K562 (cell line): ENCODE data around the gene SRPX. TPM values are rescaled to one million over a fixed set of nuclear protein-coding genes. Genes with fewer than 3 reads are reported as not detected.

ENCODE experiments used
- ATAC-seq: fragments of 200-7000 bp; cut with Tn5 transposase; 3 replicates; pipeline ENCODE4 v1.9.1; 2020; ENCODE audit warnings: moderate library complexity
- BruUV-seq: library from RNA; stranded (reverse); fragments of 400-500 nt; replicated peaks from 2 replicates; lab custom pipeline; 2021; lab: Mats Ljungman, UMichigan
- CTCF ChIA-PET: fragments of 300-600 bp; formaldehyde crosslinking; extraction: SDS; loops from one replicate; lab custom pipeline; 2021; ENCODE audit warnings: low intra/inter-chr PET ratio; lab: Yijun Ruan, JAX
- POLR2A ChIA-PET: fragments of 300-600, 350-650 bp; sonication (Branson Sonifier 250); formaldehyde crosslinking; extraction: SDS; loops from one replicate; lab custom pipeline; 2021; ENCODE audit warnings: antibody characterized with exemption, inconsistent platforms; lab: Yijun Ruan, JAX
- DNase-seq, 4 experiments: peaks; one replicate each; pipeline versions ENCODE4 v3.0.0 to v3.0.0-alpha.2; 2011 to 2018; ENCODE audit warnings: low spot score in 3 of 4, mixed read lengths in 3 of 4; ENCODE audit errors: extremely low read depth in 1 of 4
- FAIRE-seq: peaks from 2 replicates; lab custom pipeline; 2011; peaks lifted over from hg19 to GRCh38; lab: Jason Lieb, UNC
- H2AFZ ChIP-seq: 2 replicates; pipeline ENCODE4 v1.6.0; 2011; ENCODE audit warnings: low read depth, low read length, control low read depth, inconsistent platforms
- H3K27ac ChIP-seq: fragments of 200-600 bp; 3 replicates; pipeline ENCODE4 v1.8.0; 2011; ENCODE audit warnings: low read depth, mild to moderate bottlenecking, control low read depth, inconsistent platforms, low read length, moderate library complexity, mixed read lengths; ENCODE audit errors: extremely low read depth
- H3K27me3 ChIP-seq, 2 experiments: fragments of 300-600 bp in 1 of 2; 2 replicates in 1 of 2; 3 replicates in 1 of 2; pipeline versions ENCODE4 v1.6.0 to v1.8.0; 2011; ENCODE audit warnings: inconsistent platforms in 2 of 2, low read length in 2 of 2, mild to moderate bottlenecking in 1 of 2, mixed read lengths in 1 of 2, moderate library complexity in 1 of 2; ENCODE audit not compliant: control insufficient read depth in 2 of 2, insufficient read depth in 2 of 2
- H3K36me3 ChIP-seq: fragments of 300-600 bp; 3 replicates; pipeline ENCODE4 v1.8.0; 2011; ENCODE audit warnings: mild to moderate bottlenecking, low read length, inconsistent platforms; ENCODE audit not compliant: control insufficient read depth, insufficient read depth
- H3K4me1 ChIP-seq, 2 experiments: fragments of 200-600 bp in 1 of 2; replicated peaks in 1 of 2; 2 replicates in 1 of 2; 3 replicates in 1 of 2; pipeline versions ENCODE4 v1.5.1 to v1.8.0; 2011; ENCODE audit warnings: inconsistent platforms in 2 of 2, low read length in 2 of 2, mild to moderate bottlenecking in 1 of 2, mixed read lengths in 1 of 2, moderate library complexity in 1 of 2; ENCODE audit not compliant: control insufficient read depth in 2 of 2, insufficient read depth in 2 of 2
- H3K4me2 ChIP-seq: 2 replicates; pipeline ENCODE4 v1.6.1; 2011; ENCODE audit warnings: low read length, control low read depth, inconsistent platforms, mixed read lengths; ENCODE audit not compliant: insufficient read depth
- H3K4me3 ChIP-seq: fragments of 200-600 bp; sonication (generic), shearing (Covaris generic); 2 replicates; pipeline ENCODE4 v1.5.1; 2016; ENCODE audit warnings: control low read depth, inconsistent platforms
- H3K79me2 ChIP-seq: fragments of 200-600 bp; 3 replicates; pipeline ENCODE4 v1.8.0; 2011; ENCODE audit warnings: low read length, inconsistent platforms; ENCODE audit not compliant: control insufficient read depth, insufficient read depth
- H3K9ac ChIP-seq, 2 experiments: 2 replicates each; pipeline versions ENCODE4 v1.6.0 to v1.6.1; 2011; ENCODE audit warnings: low read depth in 2 of 2, low read length in 2 of 2, control low read depth in 1 of 2, inconsistent platforms in 1 of 2, mild to moderate bottlenecking in 1 of 2, mixed read lengths in 1 of 2; ENCODE audit not compliant: insufficient read depth in 1 of 2
- H3K9me1 ChIP-seq: one replicate; pipeline ENCODE4 v1.6.0; 2011; ENCODE audit warnings: inconsistent platforms, mild to moderate bottlenecking, low read length, moderate library complexity; ENCODE audit not compliant: control insufficient read depth, insufficient read depth
- H3K9me3 ChIP-seq: replicated peaks from 2 replicates; pipeline ENCODE4 v1.5.1; 2011; ENCODE audit warnings: low read depth, low read length, inconsistent platforms; ENCODE audit not compliant: control insufficient read depth, insufficient read depth
- H4K20me1 ChIP-seq: replicated peaks from 2 replicates; pipeline ENCODE4 v1.6.1; 2011; ENCODE audit warnings: low read length, inconsistent platforms, mixed read lengths; ENCODE audit not compliant: control insufficient read depth, insufficient read depth
- CREB1 ChIP-seq, 2 experiments: sonication (generic) in 1 of 2; formaldehyde crosslinking in 1 of 2; IDR thresholded peaks; 2 replicates each; pipeline versions ENCODE4 v1.6.1 to v1.8.0; 2012 to 2022; ENCODE audit warnings: inconsistent platforms in 1 of 2, mild to moderate bottlenecking in 1 of 2, missing genetic modification reagents in 1 of 2, moderate library complexity in 1 of 2
- FIP1L1 ChIP-seq: fragments of 200-400 bp; formaldehyde crosslinking; IDR thresholded peaks from 2 replicates; pipeline ENCODE4 v1.6.1; 2018; ENCODE audit warnings: mild to moderate bottlenecking, low read depth, low read length; ENCODE audit not compliant: poor library complexity, severe bottlenecking
- GABPB2 ChIP-seq: fragments of 250-450 bp; sonication (Bioruptor Pico); conservative IDR thresholded peaks from 2 replicates; pipeline ENCODE4 v1.5.1; 2021; ENCODE audit warnings: mild to moderate bottlenecking
- HNRNPL ChIP-seq: fragments of 200-400 bp; formaldehyde crosslinking; IDR thresholded peaks from 2 replicates; pipeline ENCODE4 v1.6.1; 2017; ENCODE audit warnings: low read depth, mild to moderate bottlenecking, low read length
- NELFE ChIP-seq: IDR thresholded peaks from 2 replicates; pipeline ENCODE4 v1.6.1; 2011; ENCODE audit warnings: mild to moderate bottlenecking; ENCODE audit not compliant: insufficient read depth, insufficient read length
- PHTF2 ChIP-seq: fragments of 250-450 bp; sonication (Bioruptor Pico); IDR thresholded peaks from 2 replicates; pipeline ENCODE4 v1.5.0; 2021; ENCODE audit warnings: mild to moderate bottlenecking
- SIRT6 ChIP-seq: IDR thresholded peaks from one replicate; pipeline ENCODE4 v1.6.1; 2012; ENCODE audit warnings: low read depth, mild to moderate bottlenecking, control low read depth, inconsistent platforms, low read length, moderate library complexity
- SP1 ChIP-seq: sonication (generic); formaldehyde crosslinking; IDR thresholded peaks from 2 replicates; pipeline ENCODE4 v1.8.1; 2022; ENCODE audit warnings: mild to moderate bottlenecking, missing genetic modification reagents
- STAG1 ChIP-seq: sonication (generic); formaldehyde crosslinking; IDR thresholded peaks from 2 replicates; pipeline ENCODE4 v1.5.0; 2020; ENCODE audit warnings: missing genetic modification reagents, borderline replicate concordance
- STAT5B ChIP-seq: fragments of 250-450 bp; sonication (Bioruptor Pico); IDR thresholded peaks from 2 replicates; pipeline ENCODE4 v1.8.0; 2021; ENCODE audit warnings: mild to moderate bottlenecking, inconsistent platforms
- XRCC3 ChIP-seq: fragments of 450-650 bp; IDR thresholded peaks from 2 replicates; pipeline ENCODE4 v1.6.1; 2017; ENCODE audit warnings: mild to moderate bottlenecking, moderate library complexity
- ZNF124 ChIP-seq: sonication (generic); formaldehyde crosslinking; IDR thresholded peaks from 2 replicates; pipeline ENCODE4 v1.8.1; 2022; ENCODE audit warnings: missing genetic modification reagents
- ZNF174 ChIP-seq: fragments of 250-450 bp; sonication (Bioruptor Pico); IDR thresholded peaks from 2 replicates; pipeline ENCODE4 v1.4.0; 2020; ENCODE audit warnings: mild to moderate bottlenecking
- ZNF699 ChIP-seq: fragments of 250-450 bp; sonication (Bioruptor Pico); IDR thresholded peaks from 2 replicates; pipeline ENCODE4 v1.8.0; 2021; ENCODE audit warnings: mild to moderate bottlenecking, moderate library complexity; ENCODE audit not compliant: insufficient replicate concordance
- WGBS: fragments of 100-300 bp; shearing (Covaris generic); methylation state at CpG from one replicate; pipeline ENCODE4 v1.1.6; 2016; ENCODE audit warnings: low coverage, mixed read lengths; ENCODE audit not compliant: insufficient coverage; ENCODE audit errors: missing lambda C conversion rate; 5-methylcytosine and 5-hydroxymethylcytosine counted together
- in situ Hi-C: fragments of 300-500 bp; cut with MboI; formaldehyde crosslinking; loops from 4 replicates; pipeline ENCODE4 v1.15.0; 2018; ENCODE audit warnings: inconsistent platforms, mixed read lengths
- intact Hi-C: fragments of 100-400 bp; cut with micrococcal nuclease; formaldehyde crosslinking; loops from 2 replicates; pipeline ENCODE4 v1.14.2; 2022
- polyA plus RNA-seq, 8 experiments: library from polyadenylated mRNA; depleted of rRNA in 4 of 8; stranded (reverse) in 5 of 8; unstranded in 3 of 8; fragments of >200 nt; fragmentation: Nextera tagmentation in 2 of 8; fragmentation: Illumina TruSeq in 1 of 8; extraction: Ambion mirVana in 2 of 8; extraction: Trizol in 1 of 8; gene quantifications; 2 replicates each; pipeline versions ENCODE4 v1.2.1 to v1.2.3, GENCODE V29; 2011 to 2014; ENCODE audit warnings: inconsistent platforms in 1 of 8, missing spikeins in 1 of 8
- total RNA-seq, 7 experiments: library from RNA; depleted of rRNA in 6 of 7; stranded (reverse); fragments of >200 nt in 6 of 7; fragmentation: Illumina TruSeq in 2 of 7; extraction: Trizol in 2 of 7; gene quantifications; 2 replicates each; pipeline versions ENCODE4 v1.2.1 to v1.2.3, GENCODE V29; 2011 to 2021; ENCODE audit warnings: low replicate concordance in 1 of 7

The SRPX gene
- total and polyA plus RNA-seq, 9 of the 15 experiments (the other 6 are each of a cell fraction or from before 2014, with no cell fraction given): 0.11 to 0.77 (median 0.38) TPM; not detected in 2

- no peak for TF ChIP-seq FIP1L1
- TF ChIP-seq ZNF124 (CRISPR knock-in tag): no peak
- TF ChIP-seq ZNF699 (CRISPR knock-in tag): no peak
- no peak for TF ChIP-seq SP1 (CRISPR knock-in tag)
- TF ChIP-seq ZNF174 (CRISPR knock-in tag): no peak
Measured at GRCh38 chrX:38192007-38192810, 28.5 kb downstream of the SRPX start (continued).

- Histone ChIP-seq H3K4me3 (no peak overlapping the region), H3K9ac (no peak overlapping the region), H3K36me3 (no peaks in the 10 kb centered on the region), H2AFZ (no peak overlapping the region), H3K4me2 (no peak overlapping the region), H4K20me1 (no peaks in the 10 kb centered on the region), H3K4me1 (no peaks in the 10 kb centered on the region), H3K27ac (no peak overlapping the region), H3K9me3 (no peaks in the 10 kb centered on the region), H3K79me2 (no peaks in the 10 kb centered on the region), H3K9me1 (no peaks in the 10 kb centered on the region), H3K27me3 (no peaks in the 10 kb centered on the region)
- ChIA-PET CTCF (no interaction called here), POLR2A (no interaction called here)
- no peak for DNase-seq
- FAIRE-seq: no peak
- ATAC-seq: no peak
- intact Hi-C loops: no loop called here
- no peak for TF ChIP-seq GABPB2 (CRISPR knock-in tag)
- no peak for TF ChIP-seq SIRT6
- no peak for TF ChIP-seq CREB1 (IDR thresholded peaks at IDR 0.05)
- TF ChIP-seq CREB1 (CRISPR knock-in tag; IDR thresholded peaks at IDR 0.05): no peak
- TF ChIP-seq XRCC3: no peak
- TF ChIP-seq HNRNPL: no peak
- TF ChIP-seq NELFE: no peak
- TF ChIP-seq STAG1: no peak
- no peak for TF ChIP-seq PHTF2
- TF ChIP-seq STAT5B: no peak
- 0% methylated on average over 7 of the region's 7 CpGs for WGBS
- BruUV-seq: no TSS peak
- in situ Hi-C loops: no loop called here
Measured at GRCh38 chrX:38189431-38190250, 31.0 kb downstream of the SRPX start.
